Measurements from ENCODE around the gene AP5S1. TPM values are rescaled to one million over a fixed set of nuclear protein-coding genes. Genes with fewer than 3 reads are reported as not detected.
"Not testable (repeated sequence)": the region's sequence is repeated elsewhere in the genome, so short reads cannot be mapped to it uniquely, and the experiment has no call there.

AP5S1 gene
- total RNA-seq, 1 donor, result 25.9 TPM

GRCh38 chr20:3789201-3789600 is 31.1 kb upstream of the AP5S1 start:
- DNase-seq (ENCODE audit: low read depth in 2 of 3, low spot score in 2 of 3), result not testable (repeated sequence)

GRCh38 chr20:3794168-3794567 is 26.2 kb upstream of the AP5S1 start:
- DNase-seq (ENCODE audit: low read depth in 2 of 3, low spot score in 2 of 3), result not testable (repeated sequence)

GRCh38 chr20:3794701-3795420 is 25.5 kb upstream of the AP5S1 start:
- no peak for DNase-seq (ENCODE audit: low read depth in 2 of 3, low spot score in 2 of 3)

GRCh38 chr20:3795511-3796468 is 24.6 kb upstream of the AP5S1 start, which contains the start of gene CDC25B:
TSS of gene CDC25B (plus strand) at chr20:3796310. CDS start at chr20:3796532, 222 bp downstream.
- DNase-seq (ENCODE audit: low read depth in 2 of 3, low spot score in 2 of 3), result peak; percentile 71 to 91 (median 81)

DNA sequence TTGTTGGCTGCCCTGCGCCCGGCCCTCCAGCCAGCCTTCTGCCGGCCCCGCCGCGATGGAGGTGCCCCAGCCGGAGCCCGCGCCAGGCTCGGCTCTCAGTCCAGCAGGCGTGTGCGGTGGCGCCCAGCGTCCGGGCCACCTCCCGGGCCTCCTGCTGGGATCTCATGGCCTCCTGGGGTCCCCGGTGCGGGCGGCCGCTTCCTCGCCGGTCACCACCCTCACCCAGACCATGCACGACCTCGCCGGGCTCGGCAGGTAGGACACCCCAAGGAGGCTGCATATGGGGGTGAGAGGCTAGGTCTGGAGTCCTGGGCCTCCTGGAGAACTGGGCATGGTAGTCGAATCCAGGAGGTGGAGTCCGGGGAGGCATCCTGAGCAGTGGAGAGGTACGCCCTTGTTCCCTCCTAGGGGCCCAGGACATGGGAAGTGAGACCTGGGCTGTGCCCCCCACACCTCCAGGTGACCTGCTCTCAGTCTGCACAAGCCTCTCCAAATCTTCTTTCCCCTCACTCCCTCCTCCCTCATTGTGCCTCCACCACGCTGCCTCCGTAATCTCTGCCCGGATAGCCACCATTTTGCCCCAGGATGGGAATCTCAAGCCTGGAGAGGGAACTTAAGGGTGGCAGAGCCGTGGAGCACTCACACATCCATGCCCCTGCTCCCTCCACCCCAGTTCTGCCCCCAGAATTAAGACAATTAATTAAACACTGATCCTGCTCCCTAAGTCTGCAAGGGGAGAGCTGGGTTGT is 23.7 kb upstream of the AP5S1 start:
- DNase-seq (ENCODE audit: low read depth in 2 of 3, low spot score in 2 of 3), result no peak

DNA sequence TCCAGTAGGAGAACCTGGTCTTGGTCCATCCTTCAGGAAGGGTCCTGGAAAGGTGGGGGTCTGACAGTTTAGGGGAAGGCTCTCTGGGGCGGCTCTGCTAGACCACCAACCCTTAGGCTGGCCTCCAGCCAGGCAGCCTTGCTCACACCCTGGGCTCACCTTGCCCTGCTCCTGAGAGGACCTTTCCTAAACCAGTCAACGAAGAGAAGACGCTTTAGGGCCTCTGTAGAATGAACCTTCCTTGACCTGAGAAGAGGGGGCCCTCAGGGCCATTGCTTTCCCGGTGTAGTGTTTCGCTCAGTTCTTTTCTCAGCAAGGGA is 23.2 kb upstream of the AP5S1 start:
- DNase-seq (ENCODE audit: low read depth in 2 of 3, low spot score in 2 of 3), result no peak

DNA sequence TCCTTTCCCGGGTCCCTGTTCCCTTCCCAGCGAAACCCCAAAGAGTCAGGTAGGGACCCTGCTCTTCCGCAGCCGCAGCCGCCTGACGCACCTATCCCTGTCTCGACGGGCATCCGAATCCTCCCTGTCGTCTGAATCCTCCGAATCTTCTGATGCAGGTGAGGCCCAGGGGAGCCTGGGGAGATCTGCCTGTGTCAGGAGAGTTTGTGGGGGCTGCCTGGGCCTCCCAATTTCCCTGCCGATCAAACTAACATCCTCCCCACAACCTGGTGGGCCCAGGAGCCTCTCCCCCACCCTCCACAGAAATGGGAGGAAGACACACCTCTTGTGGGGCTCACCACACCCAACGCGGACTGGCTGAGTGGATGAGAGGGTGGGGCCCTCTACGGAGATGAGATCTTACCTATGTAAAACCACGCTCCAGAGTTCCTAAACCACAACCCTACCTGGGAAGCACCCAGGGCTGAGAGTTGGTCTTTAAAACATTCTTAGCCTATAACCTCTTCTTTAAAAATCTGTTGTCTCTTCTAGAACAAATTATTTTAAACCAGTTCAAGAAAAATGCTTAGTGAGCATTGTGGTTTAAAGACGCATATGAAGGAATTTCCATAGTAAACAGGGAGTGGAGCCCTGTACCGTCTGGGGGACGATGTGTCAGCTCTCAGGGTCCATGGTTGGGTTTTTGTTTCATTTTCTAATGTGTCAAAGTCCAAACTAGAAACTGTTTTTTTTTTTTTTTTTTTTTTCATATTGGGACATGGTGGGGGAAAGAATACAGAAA is 22.6 kb upstream of the AP5S1 start:
- DNase-seq (ENCODE audit: low read depth in 2 of 3, low spot score in 2 of 3), result no peak

- no peak for DNase-seq (ENCODE audit: low read depth in 2 of 3, low spot score in 2 of 3)
These were observed 22.0 kb upstream of the AP5S1 start for GRCh38 chr20:3798373-3798768.

GRCh38 chr20:3798908-3799248 is 21.5 kb upstream of the AP5S1 start:
- DNase-seq (ENCODE audit: low read depth in 2 of 3, low spot score in 2 of 3), result no peak

- DNase-seq (ENCODE audit: low read depth in 2 of 3, low spot score in 2 of 3), result no peak
These were observed 20.0 kb upstream of the AP5S1 start for GRCh38 chr20:3800256-3800877.

DNA sequence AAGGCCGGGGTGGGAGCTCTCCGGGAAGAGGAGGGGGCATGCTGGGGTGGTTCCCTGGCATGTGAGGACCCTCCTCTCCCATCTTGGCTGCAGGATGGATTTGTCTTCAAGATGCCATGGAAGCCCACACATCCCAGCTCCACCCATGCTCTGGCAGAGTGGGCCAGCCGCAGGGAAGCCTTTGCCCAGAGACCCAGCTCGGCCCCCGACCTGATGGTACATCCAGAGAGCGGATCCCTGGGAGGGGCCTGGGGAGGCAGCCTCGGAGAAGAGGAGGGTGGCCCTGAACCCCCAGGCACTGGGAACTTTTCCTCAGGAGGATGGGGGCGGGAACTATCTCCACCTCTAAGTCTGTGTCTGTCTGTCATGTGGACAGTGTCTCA is 19.5 kb upstream of the AP5S1 start:
- DNase-seq (ENCODE audit: low read depth in 2 of 3, low spot score in 2 of 3), result no peak

DNA sequence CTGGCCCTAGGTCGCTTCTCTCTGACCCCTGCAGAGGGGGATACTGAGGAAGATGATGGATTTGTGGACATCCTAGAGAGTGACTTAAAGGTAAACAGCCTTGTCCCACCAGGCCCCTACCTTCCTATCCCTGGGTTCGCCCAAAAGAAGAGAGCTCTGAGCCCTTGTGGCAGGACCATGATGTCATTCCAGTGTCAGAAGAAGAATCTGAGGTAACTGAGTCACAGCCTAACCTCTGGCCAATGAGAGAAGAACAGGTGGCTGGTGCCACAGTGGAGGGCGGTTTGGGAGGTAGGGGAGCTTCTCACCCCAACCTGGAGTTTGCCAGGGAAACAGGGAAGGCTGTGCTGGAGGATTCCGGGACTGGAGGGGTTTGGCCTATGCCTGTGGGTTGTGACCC is 19.0 kb upstream of the AP5S1 start:
- DNase-seq (ENCODE audit: low read depth in 2 of 3, low spot score in 2 of 3), result no peak

DNA sequence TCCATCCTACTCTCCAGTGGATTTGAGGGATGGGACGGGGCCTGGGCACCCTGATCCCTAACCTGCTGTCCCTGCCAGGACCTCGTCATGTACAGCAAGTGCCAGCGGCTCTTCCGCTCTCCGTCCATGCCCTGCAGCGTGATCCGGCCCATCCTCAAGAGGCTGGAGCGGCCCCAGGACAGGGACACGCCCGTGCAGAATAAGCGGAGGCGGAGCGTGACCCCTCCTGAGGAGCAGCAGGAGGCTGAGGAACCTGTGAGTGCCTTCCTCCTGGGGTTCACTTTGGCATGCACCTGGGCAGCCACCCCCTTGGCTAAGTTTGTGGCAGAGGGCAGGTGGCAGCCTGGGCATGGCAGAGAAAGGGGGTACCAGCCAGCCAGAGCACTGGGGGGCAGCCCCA is 18.5 kb upstream of the AP5S1 start:
- DNase-seq (ENCODE audit: low read depth in 2 of 3, low spot score in 2 of 3), result no peak

DNA sequence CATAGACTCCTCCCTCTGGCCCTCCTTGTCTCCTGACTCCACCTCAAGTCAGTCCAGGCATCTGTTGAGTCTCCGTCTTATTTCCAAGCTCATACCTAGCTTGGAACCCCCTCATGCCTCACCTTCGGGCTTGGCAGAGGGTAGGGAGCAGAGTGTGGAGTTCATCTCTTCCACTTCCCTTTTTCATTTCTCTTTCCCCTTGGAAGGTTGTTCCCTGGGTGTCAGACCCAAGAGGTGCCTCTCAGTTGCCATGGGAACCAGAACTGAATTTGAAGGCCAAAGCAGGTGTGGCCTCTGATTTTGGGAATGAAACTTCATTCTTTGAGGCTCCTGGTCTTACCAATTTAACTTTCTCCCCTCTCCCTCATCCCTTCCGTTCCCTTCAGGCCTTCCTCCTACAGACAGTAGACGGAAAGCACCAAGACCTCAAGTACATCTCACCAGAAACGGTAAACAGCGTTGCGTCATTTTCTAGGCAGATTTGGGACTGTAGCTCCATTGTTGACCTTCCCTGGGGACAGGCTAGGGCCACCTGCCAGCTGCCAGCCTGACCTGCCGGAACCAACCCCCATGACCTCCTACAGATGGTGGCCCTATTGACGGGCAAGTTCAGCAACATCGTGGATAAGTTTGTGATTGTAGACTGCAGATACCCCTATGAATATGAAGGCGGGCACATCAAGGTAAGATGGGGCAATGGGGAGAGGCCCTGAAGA is 17.7 kb upstream of the AP5S1 start:
- no peak for DNase-seq (ENCODE audit: low read depth in 2 of 3, low spot score in 2 of 3)

GRCh38 chr20:3803289-3803688 is 17.1 kb upstream of the AP5S1 start:
- DNase-seq (ENCODE audit: low read depth in 2 of 3, low spot score in 2 of 3), result no peak

DNA sequence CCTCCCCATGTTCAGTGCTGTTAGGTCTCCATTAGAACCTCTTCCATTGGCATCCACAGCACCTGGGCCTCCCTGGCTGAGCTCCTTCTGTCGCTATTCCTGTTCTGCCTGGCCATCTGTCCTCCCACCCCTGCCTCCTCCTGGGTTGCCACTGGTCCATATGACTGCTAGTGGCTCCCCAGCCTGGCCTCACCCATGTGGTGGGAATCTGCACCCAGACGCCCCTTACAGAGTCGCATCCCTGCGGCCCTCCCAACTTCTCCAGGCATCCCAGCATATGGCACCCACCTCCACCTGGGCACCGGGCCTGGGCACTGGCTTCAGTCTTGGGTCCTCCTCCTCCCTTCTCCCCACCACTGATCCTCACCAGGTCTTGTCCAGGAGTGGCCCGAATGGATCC is 16.5 kb upstream of the AP5S1 start:
- no peak for DNase-seq (ENCODE audit: low read depth in 2 of 3, low spot score in 2 of 3)

DNA sequence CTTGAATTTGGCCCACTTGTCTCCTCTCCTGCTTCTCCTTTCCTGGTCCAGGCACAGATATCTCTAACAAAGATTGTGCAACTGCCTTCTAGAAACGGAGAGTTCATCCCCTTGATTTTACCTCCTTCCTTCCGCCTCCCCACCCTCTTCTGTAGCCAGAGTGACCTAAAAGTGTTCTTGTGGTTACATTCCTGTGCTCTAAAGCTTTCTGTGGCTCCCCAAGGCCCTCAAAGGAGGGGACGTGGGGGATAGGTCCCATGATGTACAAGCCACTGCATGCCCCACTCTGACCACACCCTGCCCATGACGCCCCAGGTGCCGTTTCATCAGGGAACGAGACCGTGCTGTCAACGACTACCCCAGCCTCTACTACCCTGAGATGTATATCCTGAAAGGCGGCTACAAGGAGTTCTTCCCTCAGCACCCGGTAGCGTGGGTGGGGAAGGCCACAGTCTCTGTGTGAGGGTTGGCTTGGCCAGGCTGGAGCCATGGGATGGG is 16.0 kb upstream of the AP5S1 start:
- no peak for DNase-seq (ENCODE audit: low read depth in 2 of 3, low spot score in 2 of 3)

DNA sequence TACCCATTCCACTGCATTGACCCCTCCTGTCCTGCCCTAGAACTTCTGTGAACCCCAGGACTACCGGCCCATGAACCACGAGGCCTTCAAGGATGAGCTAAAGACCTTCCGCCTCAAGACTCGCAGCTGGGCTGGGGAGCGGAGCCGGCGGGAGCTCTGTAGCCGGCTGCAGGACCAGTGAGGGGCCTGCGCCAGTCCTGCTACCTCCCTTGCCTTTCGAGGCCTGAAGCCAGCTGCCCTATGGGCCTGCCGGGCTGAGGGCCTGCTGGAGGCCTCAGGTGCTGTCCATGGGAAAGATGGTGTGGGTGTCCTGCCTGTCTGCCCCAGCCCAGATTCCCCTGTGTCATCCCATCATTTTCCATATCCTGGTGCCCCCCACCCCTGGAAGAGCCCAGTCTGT is 15.6 kb upstream of the AP5S1 start:
- no peak for DNase-seq (ENCODE audit: low read depth in 2 of 3, low spot score in 2 of 3)

DNA sequence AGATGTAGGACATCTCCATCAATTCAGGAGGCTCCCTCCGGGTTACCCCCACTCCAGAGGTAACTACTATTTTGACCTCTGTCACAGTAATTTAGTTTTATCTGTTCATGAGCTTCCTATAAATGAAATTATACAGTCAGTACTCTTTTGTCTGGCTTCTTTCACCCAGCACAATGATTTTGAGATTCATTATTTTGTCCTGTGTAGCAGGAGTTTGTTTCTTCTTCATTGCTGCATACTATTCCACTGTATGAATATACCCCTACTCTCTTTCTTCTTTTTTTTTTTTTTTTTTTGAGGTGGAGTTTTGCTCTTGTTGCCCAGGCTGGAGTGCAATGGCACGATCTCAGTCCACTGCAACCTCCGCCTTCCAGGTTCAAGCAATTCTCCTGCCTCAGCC is 11.8 kb upstream of the AP5S1 start:
- no peak for DNase-seq (ENCODE audit: low read depth in 2 of 3, low spot score in 2 of 3)
